ENCODE data around the gene TUBA4A.

TUBA4A gene

GRCh38 chr2:219286436-219287115 lies 32.9 kb upstream of the TUBA4A start:
- no peak for DNase-seq

GRCh38 chr2:219285894-219286425 lies 32.2 kb upstream of the TUBA4A start:
- no peak for DNase-seq

GRCh38 chr2:219285373-219285735 lies 31.6 kb upstream of the TUBA4A start:
- DNase-seq, result no peak

GRCh38 chr2:219284501-219285372 lies 31.0 kb upstream of the TUBA4A start:
- DNase-seq, result no peak

GRCh38 chr2:219282943-219283581 lies 29.3 kb upstream of the TUBA4A start:
- no peak for DNase-seq

- no peak for DNase-seq
Measured at GRCh38 chr2:219282375-219282774, 28.7 kb upstream of the TUBA4A start.

GRCh38 chr2:219281588-219281987 lies 27.9 kb upstream of the TUBA4A start:
- no peak for DNase-seq

- DNase-seq, result no peak
Measured at GRCh38 chr2:219280651-219281050, 26.9 kb upstream of the TUBA4A start.

- no peak for DNase-seq
Measured at GRCh38 chr2:219279916-219280516, 26.3 kb upstream of the TUBA4A start.

GRCh38 chr2:219279151-219279915 lies 25.6 kb upstream of the TUBA4A start, which contains the start of gene DNAJB2:
TSS of gene DNAJB2 (plus strand) at chr2:219279366. CDS start at chr2:219279834, 468 bp downstream.
- peak; percentile 98 to 99 for DNase-seq

GRCh38 chr2:219278655-219279150 lies 25.0 kb upstream of the TUBA4A start:
- DNase-seq, result no peak

- DNase-seq, result peak; percentile 42 to 80
Measured at GRCh38 chr2:219277703-219278654, 24.3 kb upstream of the TUBA4A start.

GRCh38 chr2:219274361-219274921 lies 20.7 kb upstream of the TUBA4A start:
- no peak for DNase-seq

- no peak for DNase-seq
Measured at GRCh38 chr2:219273937-219274336, 20.2 kb upstream of the TUBA4A start.

GRCh38 chr2:219272995-219273394 lies 19.3 kb upstream of the TUBA4A start:
- no peak for DNase-seq

GRCh38 chr2:219272356-219272755 lies 18.6 kb upstream of the TUBA4A start:
- DNase-seq, result no peak

GRCh38 chr2:219271021-219271420 lies 17.3 kb upstream of the TUBA4A start:
- no peak for DNase-seq

- no peak for DNase-seq
Measured at GRCh38 chr2:219270055-219270372, 16.3 kb upstream of the TUBA4A start.

GRCh38 chr2:219269362-219270054 lies 15.8 kb upstream of the TUBA4A start:
- no peak for DNase-seq

- DNase-seq, result no peak
Measured at GRCh38 chr2:219268294-219268693, 14.6 kb upstream of the TUBA4A start.

Measured in inflammatory macrophage treated with lipopolysaccharide for 1 hour (primary cell).